HG03439 (cell line): ENCODE results near the gene CCDC70.

ENCODE experiments used
- ATAC-seq: cut with Tn5 transposase; IDR thresholded peaks from one replicate; pipeline ENCODE4 v1.9.1; 2021; ENCODE audit warnings: mild to moderate bottlenecking, moderate library complexity; ENCODE audit not compliant: unreplicated experiment

The CCDC70 gene

DNA sequence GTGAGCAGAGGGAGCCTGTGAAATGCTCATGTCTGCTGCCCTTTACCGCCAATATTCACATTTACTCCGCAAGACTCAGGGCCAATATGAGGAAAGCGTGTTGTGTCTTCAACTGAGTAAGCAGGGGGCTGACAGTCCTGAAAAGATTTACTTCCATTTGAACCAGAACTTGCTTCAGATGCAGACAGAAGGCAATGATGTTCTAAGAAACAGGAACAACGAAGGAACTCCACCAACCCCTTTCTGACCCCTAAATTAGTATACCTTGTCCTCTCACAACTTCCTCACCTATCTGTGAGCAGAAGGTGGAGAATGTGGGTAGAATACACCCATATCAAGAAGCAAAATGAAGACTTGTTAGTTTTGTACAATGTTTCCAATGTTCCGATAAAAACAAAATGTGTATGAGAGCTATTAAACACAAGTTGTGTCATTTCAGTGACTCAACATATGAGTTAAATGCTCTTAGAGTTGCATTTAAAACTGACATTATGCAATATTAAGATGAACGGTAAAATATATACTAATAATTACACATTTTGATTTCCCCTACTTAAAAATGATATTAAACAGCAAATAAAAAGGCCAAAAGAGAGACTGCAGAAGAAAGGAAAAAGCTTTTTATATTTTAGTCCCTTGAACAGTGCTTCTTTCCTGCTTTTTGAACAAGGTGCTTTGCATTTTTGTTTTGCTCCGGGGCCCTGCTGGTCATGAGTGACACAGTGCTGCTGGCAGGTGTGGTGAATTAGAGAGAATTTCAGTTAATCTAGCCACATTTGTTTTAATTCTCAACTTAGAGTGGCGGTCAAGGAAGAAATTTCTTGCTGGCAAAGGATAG, 32.8 kb upstream of the CCDC70 start:
- no peak for ATAC-seq

DNA sequence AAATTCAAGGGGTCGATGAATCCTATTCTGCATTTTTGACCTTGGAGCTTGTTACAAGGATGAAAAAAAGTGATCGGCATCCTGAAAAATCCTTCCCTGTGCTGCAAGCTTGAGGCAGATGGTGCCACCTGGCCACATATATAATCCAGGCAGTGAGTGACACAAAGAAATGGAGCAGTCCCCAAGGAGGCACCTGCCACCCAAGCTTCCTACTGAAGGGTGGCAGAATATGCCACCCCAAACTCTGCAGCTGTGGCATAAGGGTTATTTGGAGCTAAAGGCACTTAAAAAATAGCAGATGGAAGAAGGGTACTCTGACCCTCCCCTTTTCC, 32.2 kb upstream of the CCDC70 start:
- no peak for ATAC-seq

DNA sequence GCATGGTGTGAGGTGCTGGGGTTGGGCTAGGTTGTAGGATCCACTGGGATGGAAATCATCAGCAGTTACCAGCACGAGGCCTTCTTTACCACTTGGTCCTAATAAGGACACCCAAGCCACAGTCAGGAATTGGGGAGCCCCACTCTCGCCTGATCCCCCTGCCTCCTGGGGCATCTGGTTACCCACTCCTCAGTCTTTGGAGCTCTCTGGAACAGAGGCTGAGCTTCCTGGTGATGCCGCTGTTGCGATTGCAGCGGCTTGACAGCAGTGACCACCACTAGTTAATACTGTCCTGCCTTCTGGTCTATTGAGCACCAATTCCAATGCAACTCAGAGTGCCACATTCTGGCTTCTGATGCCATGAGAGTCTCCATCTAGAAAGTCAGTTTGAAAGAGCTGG, 30.2 kb upstream of the CCDC70 start:
- no peak for ATAC-seq

DNA sequence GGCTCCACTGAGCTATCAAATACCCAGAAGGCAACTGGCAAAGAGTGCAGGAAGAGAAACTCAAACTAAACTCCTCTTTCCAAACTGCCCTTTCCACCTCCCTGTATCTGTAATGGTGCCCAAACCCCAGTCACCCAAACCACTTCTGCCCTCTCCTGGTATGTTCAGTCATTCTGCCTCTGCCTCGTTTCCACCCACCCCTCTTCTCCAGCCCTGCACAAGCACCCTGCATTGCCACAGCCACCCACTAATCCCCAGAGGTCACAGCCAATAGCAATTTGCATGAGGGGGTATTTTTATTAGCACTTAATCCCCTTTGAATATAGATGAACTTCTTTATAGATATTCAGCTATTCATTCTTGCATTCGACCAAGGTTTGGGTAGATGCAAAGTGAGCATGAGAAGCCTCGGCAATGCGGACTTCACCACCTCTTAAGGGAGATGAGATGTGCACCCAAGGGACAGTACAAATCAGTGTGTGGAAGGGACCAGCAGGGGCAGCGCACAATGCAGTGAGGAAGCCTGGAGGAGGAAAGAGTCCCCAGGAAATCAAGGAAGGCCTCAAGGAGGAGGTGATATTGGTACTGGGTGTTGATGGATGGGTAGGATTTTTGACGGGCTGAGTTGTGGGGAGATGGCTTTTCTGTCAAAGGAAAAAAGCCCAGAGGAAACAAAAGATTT, 29.2 kb upstream of the CCDC70 start:
- no peak for ATAC-seq

DNA sequence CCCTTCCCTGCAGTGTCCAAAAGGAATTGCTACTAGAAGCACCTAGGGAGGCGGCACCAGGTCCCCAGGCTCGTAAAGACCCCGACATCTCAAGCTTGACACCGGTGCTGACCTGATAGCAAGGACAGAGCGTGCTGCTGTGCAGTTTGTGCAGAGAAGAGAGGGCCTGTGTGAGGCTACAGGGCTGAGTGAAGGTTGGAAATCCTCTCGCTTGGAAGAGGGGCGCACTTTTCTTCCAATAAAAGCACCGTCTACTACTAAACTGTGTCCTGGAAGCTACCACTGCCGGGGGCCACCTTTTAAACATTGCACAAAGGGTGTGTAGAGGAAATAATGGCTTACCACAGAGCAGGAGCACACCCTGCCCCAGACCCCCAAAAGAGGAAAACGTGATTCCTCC, 27.8 kb upstream of the CCDC70 start:
- ATAC-seq, result no peak

DNA sequence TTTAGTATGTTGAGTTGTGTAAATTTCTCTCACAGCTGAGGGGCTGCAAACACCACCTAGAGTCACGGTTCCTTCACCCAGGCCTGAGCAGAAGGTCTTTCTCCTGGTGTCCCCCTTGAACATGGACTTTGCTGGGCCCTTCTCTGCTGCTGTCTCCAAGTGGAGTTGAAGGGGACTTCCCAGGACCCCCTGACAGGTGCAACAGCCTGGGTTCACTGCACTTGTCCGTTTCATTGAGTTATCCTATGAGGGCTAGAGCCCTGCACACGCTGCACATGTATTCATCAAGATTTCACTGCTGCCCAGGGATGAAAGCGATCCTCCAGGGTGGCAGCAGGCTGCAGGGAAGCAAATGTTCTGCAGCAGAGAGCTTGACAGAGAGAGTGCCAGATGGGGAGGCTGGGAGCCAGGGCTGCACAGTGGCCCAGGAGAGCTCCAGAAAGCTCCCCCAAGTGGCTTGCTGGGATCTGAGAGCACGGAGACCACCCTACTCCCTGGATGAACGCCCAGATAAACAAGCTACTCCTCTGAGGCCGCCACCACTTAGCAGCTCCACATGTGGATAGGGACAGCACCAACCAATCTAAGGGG, 27.1 kb upstream of the CCDC70 start:
- no peak for ATAC-seq

DNA sequence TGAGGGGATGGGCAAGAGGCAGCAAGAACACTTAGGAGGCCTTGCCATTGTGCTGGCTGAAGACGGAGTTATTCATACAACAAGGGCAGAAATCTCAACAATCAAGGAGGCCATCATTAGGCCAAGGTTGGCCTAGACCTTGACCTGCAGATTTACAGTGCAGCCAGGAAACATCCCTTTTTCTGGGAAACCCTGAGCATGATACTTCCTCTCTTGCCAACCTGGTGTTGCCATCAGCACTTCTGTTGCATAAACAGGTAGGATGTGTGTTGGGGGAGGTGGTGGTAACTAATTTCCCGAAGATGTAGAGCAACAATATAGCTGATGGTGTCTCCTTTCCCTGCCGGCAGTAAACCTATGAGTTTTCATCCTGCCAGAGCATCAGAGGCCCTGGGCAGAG, 24.8 kb upstream of the CCDC70 start:
- ATAC-seq, result no peak

DNA sequence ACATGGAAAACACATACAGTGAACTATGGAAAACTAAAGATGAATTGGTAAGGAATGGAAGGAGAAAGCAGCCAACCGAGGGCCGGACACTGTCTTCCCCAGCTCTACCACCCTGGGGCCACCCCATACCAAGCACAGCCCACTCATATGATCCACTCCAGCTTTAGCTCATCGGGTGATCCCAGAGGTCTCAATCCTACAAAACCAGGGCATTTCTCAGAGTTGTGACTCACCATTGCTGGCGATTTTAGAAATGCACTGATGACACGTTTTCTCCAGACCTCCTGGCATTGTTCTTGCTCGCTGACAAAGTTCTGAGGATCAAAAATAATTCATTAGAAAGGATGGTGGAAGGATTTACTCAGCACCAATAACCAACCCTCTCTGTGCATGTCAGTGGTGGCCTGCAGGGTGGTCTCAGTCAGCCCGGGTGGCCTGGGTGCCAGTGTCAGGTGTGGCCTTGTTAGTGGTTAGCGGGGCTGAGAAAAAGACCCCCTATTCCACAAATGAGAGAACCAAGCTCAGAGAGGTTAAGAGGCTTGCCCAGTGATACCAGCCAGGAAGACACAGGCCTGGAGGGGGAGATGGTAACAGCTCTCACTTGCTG, 23.4 kb upstream of the CCDC70 start:
- no peak for ATAC-seq

DNA sequence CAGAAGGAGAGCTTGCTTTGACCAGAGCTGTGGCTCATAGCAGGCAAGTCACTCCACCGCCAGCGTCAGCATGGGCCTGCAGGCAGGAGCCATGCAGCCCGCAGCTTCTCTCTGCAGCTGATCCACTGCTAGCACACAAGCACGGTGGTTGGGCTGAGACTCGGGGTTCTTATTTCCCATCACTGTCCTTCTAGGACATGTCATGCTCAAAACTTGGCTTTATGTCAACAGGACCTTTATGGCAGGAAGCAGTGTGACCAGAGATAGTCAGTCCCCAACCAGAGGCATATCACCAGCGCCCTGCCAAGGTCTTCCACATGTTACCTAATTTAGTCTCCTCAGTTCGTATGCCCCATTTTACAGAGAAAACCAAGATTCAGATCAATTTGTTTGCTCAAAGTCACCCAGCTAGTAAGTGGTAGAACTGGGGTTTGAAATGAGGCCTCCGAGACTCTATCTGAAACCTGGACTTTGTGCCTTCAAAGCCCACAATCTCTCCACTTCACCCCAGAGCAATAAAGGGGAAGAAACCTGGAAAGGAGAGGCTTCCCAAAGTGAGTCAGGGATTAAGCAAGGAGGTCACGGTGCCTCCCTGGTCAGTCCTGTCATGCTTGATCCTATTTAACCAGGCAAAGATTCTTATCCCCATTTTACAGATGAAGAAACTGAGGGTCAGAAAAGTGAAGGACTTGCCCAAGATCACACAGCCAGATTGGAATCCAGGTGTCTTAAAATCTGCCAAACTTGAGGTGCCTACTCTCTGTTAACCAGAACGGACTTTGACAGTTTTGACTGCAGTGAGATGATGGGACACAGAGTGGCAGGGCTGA, 21.8 kb upstream of the CCDC70 start:
- ATAC-seq, result no peak

DNA sequence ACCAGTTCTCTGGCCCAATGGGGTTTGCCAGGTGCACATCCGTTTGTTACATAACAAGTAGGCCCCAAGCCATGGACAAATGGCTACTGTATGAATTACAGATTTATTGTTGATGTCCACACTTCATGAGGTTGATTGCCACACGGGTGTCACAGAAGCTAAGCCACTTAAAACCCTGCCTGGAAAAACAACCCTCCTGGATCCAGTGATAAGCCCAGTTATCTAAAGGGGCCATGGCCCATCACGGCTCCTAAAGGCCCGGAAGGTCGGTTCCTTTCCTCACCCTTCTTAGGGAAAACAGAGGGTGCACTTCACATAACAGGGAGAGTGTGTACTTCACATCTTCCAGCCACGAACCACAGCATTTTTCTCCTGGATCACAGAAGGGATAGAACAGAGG, 20.9 kb upstream of the CCDC70 start:
- no peak for ATAC-seq

DNA sequence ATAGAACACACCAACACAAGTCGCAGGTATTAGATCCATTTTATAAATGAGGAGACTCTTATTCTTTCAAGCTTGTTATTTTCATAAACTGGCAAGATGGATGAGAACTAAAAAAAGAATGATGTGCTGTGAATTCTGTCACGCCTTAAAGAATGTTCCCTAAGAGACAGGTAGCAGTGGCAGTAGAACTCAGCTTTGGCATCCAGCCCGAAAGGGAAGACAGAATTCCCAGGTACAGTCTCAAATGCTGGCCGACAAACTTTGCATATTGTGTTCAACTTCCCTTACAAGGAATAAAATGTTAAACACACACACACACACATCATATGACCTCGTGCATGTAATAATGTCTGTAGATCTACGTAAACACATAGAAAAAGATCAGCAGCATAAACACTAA, 20.0 kb upstream of the CCDC70 start:
- no peak for ATAC-seq

DNA sequence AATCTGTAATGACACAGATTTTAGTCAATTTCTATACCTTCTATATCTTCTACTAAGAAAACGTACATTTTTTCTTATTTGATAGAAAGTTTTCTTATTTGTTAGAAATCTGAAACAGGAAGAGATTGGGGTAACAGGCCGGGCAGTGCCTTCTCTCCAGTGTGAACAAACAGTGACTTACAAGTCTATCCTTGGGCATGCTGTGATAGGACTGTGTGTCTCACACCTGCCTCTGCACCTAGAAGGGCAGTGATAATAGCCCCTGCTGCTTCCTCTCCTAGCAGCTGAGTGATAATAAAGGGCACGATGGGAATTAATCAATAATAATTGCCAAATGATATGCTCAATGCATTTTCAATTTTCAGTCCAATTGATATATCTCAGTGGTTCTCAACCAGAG, 18.2 kb upstream of the CCDC70 start:
- no peak for ATAC-seq

DNA sequence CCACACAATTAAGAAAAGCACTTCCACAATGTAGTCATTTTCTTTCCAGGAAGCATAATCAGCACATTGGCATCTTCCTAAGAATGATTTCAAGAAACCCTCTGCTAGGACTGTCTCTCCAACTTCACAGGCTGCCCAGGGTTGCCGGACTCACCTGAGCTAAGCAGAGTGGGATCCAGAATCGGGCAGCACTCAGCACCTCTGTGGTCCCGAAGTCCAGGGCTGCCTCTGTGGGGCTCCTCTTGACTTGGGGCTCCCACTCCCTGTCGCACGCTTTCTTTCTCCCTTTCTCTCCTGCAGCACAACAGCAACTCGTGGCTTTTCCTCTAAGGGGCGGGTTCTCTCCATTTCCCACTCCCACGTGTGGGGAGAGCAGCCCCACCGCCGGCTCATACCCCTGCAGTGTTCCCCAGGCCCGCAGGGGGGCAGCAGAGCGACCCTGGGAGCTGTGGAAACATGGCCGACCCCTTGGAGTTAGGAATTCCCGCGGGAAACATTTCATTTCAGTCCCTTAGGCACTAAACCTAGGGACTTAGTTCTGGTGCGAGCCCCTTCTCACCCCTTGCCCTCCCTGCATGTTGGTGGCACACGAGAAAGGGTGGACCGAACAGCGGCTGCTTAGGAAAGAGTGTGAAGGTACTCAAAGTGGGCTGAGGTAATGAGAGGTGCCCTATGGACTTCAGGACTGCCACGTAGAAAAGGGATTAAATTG, 16.8 kb upstream of the CCDC70 start, which contains the start of gene TMEM272:
Gene TMEM272 (minus strand): TSS at position 316 of the 712 bp plus-strand sequence. CDS start 6,647 bp downstream, outside the sequence.
- ATAC-seq, result no peak

DNA sequence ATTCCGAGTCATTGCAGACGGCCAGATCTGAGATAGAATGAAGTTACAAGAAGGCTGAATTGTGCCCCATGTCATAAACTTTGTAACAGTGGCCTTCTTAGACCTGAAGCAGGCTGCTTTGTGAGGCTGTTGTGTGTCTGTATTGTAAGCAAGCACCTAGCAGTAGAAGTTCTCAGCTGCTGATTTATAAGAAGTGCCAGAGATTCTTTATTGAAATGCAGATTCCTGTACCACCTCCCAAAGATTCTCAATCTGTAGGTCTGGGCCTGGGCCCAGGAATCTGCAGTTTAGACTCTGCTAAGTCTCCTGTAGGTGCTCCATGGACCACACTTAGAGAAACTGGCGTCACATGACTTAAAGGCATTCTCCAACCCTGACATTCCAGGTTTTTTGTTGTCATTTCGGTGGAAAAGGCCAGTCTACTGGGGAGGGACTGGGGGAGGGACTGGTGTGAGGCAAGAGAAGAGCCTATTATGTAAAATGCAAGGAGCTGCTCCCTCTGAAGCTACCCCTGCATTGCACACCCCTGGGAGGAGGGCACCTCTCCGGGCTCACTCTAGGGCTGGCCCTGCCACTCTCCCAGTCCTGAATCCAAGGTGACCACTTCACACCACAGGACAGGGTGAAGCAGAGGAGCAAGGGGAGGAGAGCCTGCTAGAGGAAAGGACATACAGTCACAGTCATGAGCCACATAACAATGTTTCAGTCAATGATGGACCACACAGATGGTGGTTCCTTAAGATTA, 16.0 kb upstream of the CCDC70 start:
- ATAC-seq, result no peak

DNA sequence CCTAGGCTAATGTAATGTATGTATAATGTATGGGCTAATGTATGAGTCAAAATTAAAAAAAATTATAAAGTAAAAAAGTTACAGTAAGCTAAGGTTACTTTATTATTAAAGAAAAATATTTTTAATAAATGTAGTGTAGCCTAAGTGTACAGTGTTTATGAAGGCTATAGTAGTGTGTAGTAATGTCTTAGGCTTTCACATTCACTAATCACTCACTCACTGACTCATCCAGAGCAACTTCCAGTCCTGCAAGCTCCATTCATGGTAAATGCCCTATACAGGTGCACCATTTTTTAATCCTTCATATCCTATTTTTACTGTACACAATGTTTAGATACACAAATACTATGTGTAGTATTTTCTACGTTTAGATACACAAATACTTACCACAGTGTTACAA, 15.0 kb upstream of the CCDC70 start:
- no peak for ATAC-seq

DNA sequence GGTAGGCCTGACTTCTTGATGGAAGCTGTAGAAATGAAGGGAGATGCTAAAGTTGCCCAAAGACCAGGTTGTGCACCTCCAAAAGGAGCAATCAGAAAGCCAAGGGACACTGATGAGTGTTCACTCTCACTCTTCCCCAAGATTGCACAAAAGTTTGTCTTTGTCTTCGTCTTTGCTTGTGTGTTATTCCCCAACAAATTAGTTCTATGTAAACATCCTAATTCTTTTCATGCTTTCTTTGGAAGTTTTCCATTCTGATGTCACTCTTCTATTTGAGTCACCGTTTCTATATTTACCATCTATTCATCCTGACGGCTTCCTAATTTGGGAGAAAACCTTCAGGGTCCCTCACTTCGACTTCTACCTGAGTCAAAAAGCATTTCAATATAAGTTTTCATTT, 13.1 kb upstream of the CCDC70 start:
- no peak for ATAC-seq

DNA sequence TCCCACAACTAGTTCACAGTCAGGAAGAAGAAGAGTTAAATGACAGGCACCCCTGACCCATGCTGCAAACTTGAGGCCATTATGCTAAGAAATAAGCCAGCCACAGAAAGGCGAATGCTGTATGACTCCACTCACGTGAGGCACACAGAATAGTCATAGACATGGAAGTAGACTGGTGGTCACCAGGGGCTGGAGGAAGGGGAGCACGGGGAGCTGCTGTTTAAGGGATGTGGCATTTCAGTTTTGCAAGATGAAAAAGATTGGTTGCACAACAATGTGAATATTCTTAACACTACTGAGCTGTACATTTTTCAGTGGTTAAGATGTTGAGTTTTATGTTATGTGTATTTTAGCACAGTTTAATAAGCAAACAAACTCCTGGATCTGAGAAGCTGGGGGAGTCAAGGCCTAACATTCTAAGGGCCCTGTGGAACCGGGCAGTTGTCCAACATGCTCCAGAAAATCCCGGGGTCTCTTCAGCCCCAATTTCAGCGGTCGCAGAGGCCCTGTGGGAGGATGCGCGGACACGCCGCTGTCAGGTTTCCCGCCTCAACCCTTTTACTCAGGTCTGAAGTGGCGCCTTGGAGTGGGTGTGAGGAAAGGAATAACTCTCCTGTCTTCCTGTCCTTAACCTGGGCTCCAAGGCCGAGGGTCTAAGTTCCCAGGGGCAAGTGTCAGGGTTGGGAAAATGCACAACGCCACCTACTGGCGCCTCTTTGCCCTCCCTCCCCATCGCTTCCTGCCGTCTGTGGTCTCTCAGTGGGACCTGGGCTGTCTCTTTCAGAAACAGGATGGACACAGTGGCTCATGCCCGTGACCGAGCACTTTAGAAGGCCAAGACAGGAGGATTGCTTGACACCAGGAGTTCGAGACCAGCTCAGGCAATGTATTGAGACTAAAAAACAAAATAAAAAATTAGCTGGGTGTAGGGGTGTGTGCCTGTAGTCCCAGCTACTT, 12.3 kb upstream of the CCDC70 start:
- no peak for ATAC-seq

DNA sequence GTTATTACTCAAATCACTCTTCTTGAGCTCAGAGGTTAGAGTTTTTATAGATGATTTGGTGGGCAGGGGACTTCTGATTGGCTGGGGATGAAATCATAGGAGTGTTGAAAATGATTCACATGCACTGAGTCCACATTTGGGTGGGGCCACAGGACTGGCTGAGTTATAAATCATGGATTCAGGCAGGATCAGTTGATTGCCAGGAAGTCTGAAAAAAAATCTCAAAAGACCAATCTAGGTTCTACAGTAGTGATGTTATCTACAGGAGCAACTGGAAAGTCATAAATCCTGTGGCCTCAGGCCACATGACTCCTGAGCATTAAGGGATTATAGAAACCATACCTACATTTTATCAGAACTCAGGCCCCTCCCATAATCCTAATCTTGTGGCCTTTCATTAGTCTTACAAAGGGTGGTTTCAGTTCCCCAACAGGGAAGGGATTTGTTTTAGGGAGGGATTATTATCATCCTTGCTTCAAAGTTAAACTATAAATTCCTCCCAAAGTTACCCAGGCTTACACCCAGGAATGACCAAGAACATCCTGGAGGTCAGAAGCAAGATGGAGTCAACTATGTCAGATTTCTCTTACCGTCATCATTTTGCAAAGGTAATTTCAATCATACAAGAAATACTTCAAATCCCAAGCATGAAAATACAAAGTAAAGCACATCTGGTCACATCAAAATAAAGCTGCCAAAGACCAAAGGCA, 5.6 kb upstream of the CCDC70 start:
- ATAC-seq, result no peak
